GM20431 (cell line): ENCODE measurements around the gene SYNM.
"Not testable (repeated sequence)": the region's sequence is repeated elsewhere in the genome, so short reads cannot be mapped to it uniquely, and the experiment has no call there.

ENCODE experiments used
- in situ Hi-C: fragments of 300-500 bp; cut with MseI, MboI; formaldehyde crosslinking; loops from one replicate; pipeline ENCODE4 v1.15.0; 2020; ENCODE audit warnings: low sequenced_read_pairs; ENCODE audit not compliant: unreplicated experiment

Gene SYNM

DNA sequence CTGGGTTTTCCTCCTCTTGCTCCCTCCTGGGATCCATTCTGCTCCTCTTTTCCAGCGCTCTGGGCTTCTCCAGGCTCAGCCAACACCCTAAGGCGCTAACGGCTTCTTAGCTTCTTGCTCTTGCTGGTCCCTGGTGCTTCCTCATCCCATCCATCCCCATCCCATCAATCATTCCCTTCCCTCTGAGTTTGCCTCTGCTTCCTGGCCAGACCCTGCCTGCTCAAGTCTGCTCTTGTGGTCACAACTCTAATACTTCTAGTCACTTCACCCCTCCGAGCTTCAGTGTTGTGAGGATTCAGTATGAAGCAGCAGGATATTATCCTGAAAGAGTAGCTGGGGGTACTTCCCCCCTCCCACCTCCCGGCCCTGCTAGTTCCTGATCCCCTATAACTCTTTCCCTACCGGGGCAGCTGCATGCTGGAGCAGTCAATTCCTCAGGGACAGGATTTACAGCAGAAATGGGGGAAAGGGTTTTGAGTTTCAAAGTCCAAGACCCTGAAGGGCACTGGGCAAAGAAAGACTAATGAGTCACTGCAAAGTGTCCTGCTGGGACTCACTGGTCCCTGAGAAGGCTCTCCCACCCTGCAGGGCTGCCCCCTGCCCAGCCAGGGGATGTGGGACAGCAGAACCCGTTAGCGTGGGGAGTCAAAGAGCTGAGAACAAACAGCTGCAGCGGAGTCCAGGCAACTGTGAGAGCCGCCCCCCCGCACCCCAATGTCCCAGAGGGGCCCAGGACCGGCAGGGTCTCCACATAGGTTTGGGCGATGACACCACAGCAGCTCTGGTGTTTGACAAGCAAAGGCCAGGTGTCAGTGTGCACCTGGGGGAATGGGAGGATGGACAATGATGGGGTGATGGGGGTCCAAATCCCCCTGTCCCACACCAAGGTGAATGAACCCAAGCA is 2.3 kb upstream of the SYNM start:
- in situ Hi-C loops, result no loop called here

- in situ Hi-C loops, result no loop called here
These were observed 1.6 kb upstream of the SYNM start for GRCh38 chr15:99103279-99103678.

DNA sequence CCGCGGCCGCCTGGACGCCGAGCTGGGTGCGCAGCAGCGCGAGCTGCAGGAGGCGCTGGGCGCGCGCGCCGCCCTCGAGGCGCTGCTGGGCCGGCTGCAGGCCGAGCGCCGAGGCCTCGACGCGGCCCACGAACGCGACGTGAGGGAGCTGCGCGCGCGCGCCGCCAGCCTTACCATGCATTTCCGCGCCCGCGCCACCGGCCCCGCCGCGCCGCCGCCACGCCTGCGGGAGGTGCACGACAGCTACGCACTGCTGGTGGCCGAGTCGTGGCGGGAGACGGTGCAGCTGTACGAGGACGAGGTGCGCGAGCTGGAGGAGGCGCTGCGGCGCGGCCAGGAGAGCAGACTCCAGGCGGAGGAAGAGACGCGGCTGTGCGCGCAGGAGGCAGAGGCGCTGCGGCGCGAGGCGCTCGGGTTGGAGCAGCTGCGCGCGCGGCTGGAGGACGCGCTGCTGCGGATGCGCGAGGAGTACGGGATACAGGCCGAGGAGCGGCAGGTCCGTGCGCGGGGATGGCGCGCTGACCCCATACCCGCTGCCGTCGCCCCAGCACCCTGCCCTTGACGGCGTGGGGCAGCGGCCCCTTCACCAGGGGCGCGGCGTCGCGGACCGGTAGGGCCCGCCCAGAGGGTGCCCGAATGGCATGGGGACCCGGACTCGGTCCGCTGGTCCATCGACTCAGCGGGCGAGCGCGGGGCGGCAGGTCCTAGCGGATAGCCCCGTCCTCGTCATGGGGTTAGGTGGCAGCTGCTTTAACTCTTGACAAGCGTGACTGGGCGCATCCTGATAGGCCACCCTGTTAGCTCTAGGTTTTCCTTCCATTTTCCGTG is 848 bp downstream of the SYNM start:
- in situ Hi-C loops, result no loop called here

- in situ Hi-C loops, result no loop called here
These were observed 1.7 kb downstream of the SYNM start for GRCh38 chr15:99106417-99107220.

DNA sequence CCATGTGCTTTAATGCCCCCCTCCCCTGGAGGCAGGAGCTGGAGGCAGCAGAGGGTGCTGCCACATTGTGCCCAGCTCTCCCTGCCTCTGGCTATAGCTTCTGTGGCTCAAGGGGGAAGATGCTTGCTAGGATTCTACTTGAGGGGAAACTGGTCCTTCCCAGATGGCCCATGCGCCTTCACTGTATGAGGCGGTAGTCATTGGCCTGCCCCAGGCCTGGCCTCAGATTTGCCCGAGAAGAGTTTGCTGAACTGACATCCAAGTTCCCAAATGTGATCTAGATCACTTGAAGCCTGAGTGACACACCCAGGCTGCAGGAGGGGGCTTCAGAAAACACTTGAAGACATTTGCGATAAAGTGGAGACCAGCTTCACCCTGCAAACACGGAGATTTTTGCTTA is 4.1 kb downstream of the SYNM start:
- in situ Hi-C loops, result no loop called here

DNA sequence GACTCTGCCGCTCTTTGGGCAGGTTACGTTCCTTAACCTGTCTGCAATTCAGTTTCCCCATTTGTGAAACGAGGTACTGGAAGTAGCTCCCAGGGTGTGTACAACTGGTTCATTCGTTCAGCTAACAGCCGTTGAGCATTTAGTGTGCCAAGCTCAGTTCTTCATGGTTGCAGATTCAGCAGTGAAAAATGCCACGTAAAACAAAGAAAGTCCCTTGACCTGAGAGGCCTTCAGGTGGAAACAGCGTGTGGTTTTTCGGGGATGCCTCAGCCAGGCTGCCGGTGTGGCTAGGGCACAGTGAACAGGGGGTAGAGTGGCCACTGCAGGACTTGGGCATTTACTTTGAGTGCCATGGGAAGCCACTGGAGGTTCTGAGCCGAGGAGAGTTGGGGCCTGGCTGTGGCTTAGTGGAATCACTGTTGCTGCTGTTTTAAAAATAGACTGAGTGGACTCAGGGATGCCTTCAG is 4.7 kb downstream of the SYNM start:
- in situ Hi-C loops, result no loop called here

DNA sequence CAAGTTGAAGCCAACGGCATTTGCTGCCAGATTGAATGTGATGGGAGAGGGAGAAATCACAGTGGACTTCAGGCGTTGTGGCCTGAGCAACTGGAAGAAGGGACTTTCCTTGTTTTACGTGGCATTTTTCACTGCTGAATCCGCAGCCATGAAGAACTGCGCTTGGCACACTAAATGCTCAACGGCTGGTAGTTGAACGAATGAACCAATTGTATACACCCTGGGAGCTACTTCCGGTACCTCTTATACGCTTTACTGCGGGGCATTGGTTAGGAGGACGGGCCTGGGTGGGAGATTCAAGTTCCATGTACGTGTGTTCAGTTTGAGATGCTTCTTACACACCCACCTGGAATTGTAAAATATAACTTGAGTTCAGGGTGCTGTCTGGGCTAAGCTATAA is 5.2 kb downstream of the SYNM start:
- in situ Hi-C loops, result no loop called here

DNA sequence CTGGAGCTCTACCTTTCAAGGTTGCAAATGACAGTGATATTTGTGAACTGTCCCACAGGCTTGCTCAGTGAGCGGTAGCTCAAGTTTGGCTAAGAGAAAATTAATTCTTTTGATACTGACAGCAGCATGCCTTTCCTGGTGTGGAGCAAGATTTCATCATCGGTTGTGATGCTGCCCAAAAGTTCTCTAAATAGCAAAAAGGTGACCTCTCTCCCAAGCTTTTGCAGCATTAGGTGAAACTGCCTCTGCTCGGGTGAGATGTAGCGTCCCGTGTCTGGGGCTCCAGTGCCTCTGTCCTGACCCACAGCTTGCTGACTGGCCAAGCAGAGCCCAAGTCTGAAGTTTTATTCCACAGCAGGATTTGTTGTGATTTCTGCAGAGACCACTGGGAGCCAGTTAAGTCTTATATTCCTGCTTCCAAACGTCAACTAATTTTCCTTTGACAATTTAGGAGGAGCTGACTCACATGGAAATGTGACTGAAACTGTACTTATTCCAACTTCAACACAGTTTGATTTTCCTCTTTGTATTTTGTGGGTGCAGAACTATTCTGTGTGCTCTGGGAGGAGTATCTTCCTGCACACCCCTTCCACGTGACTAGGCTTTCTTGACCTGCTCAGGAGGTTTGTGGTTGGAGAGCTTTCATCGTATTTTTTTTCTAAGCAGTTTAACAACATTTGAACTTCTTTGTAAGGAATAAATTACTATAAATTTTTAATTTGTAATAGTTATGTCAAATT is 5.9 kb downstream of the SYNM start:
- in situ Hi-C loops, result no loop called here

DNA sequence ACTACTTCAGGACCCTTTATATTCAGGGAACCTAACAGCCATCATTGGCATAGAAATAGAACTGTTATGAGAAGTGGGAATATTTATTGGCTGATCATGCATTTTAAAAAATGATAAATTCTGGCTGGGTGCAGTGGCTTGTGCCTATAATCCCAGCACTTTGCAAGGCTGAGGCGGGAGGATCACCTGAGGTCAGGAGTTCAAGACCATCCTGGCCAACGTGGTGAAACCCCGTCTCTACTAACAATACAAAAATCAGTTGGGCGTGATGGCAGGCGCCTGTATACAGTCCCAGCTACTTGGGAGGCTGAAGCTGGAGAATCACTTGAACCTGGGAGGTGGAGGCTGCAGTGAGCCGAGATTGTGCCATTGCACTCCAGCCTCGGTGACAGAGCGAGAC is 6.8 kb downstream of the SYNM start:
- in situ Hi-C loops, result not testable (repeated sequence)

GRCh38 chr15:99113547-99114271 is 8.8 kb downstream of the SYNM start:
- in situ Hi-C loops, result no loop called here

GRCh38 chr15:99114511-99115299 is 9.8 kb downstream of the SYNM start:
- in situ Hi-C loops, result no loop called here

- in situ Hi-C loops, result no loop called here
These were observed 10.7 kb downstream of the SYNM start for GRCh38 chr15:99115300-99116215.

GRCh38 chr15:99117111-99117510 is 12.2 kb downstream of the SYNM start:
- in situ Hi-C loops, result no loop called here

DNA sequence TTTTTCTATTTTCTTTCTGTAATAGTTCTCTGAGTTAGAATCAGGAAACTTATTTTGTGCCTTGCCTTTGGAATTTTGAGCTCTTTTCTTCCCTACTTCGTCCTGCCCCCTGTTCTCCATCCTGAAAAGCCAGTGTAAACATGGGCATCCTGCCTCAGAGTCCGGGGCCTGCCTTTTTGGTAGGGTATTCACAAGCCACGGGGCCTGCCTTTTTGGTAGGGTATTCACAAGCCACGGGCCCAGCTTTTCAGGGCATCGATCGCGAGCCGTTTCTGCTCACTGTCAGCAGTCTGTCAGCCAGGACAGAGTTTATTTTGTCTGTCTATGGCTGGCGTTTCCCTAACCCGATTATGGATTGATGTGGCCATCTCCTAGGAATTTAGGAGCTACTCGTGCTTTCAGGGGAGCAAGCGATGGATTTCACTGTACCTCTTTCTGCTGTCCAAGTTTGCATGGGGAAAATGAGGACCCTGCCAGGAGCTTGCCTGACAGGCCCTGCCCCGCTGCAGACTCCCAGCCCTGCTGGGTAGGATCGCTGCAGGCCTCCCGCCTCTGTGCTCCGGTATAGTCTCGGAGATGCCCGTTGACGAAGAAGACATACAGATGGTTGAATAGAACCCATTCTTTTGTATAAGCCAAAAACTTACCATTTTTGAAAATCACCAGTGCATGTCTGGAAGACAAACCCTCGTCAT is 12.8 kb downstream of the SYNM start:
- in situ Hi-C loops, result no loop called here

GRCh38 chr15:99118258-99118632 is 13.4 kb downstream of the SYNM start:
- in situ Hi-C loops, result no loop called here

GRCh38 chr15:99118801-99119546 is 14.1 kb downstream of the SYNM start:
- in situ Hi-C loops, result no loop called here
